GM23248 (cell line): ENCODE data around the gene SEMA5B. TPM values are rescaled to one million over a fixed set of nuclear protein-coding genes. Genes with fewer than 3 reads are reported as not detected.

Source experiments
- DNase-seq: peaks from one replicate; pipeline ENCODE4 v3.0.0-alpha.2; 2015
- H2AFZ ChIP-seq: fragments of 200-600 bp; sonication (generic); 2 replicates; pipeline ENCODE4 v1.6.1; 2016; ENCODE audit warnings: antibody characterized with exemption
- H3F3A ChIP-seq: fragments of 200-600 bp; sonication (generic); 2 replicates; pipeline ENCODE4 v1.6.1; 2016; ENCODE audit warnings: mild to moderate bottlenecking, antibody characterized with exemption, mixed run types; ENCODE audit not compliant: insufficient read depth
- H3K27ac ChIP-seq: fragments of 200-600 bp; sonication (generic); 2 replicates; pipeline ENCODE4 v1.5.1; 2016; ENCODE audit warnings: mild to moderate bottlenecking
- H3K27me3 ChIP-seq: fragments of 200-600 bp; sonication (generic); replicated peaks from 2 replicates; pipeline ENCODE4 v1.6.1; 2016; ENCODE audit warnings: mild to moderate bottlenecking; ENCODE audit not compliant: insufficient read depth
- H3K36me3 ChIP-seq: fragments of 200-600 bp; sonication (generic); 2 replicates; pipeline ENCODE4 v1.6.1; 2016; ENCODE audit warnings: low read depth, mild to moderate bottlenecking
- H3K4me1 ChIP-seq: fragments of 200-600 bp; sonication (generic); 2 replicates; pipeline ENCODE4 v1.6.1; 2016; ENCODE audit warnings: mild to moderate bottlenecking; ENCODE audit not compliant: insufficient read depth
- H3K4me2 ChIP-seq: fragments of 200-600 bp; sonication (generic); one replicate; pipeline ENCODE4 v1.6.1; 2016; ENCODE audit warnings: mild to moderate bottlenecking; ENCODE audit not compliant: unreplicated experiment
- H3K4me3 ChIP-seq: fragments of 200-600 bp; sonication (generic); 2 replicates; pipeline ENCODE4 v1.5.1; 2016; ENCODE audit warnings: mild to moderate bottlenecking
- H3K79me2 ChIP-seq: fragments of 200-600 bp; sonication (generic); 2 replicates; pipeline ENCODE4 v1.6.1; 2016; ENCODE audit warnings: mild to moderate bottlenecking; ENCODE audit not compliant: insufficient read depth
- H3K9ac ChIP-seq: fragments of 200-600 bp; sonication (generic); 2 replicates; pipeline ENCODE4 v1.6.1; 2016; ENCODE audit warnings: mild to moderate bottlenecking
- H3K9me2 ChIP-seq: fragments of 200-600 bp; sonication (generic); 2 replicates; pipeline ENCODE4 v1.6.1; 2016; ENCODE audit warnings: mixed run types, mild to moderate bottlenecking, moderate library complexity; ENCODE audit not compliant: insufficient read depth
- H3K9me3 ChIP-seq: fragments of 200-600 bp; sonication (generic); one replicate; pipeline ENCODE4 v1.6.1; 2017; ENCODE audit warnings: low read depth
- H4K20me1 ChIP-seq: fragments of 200-600 bp; sonication (generic); 2 replicates; pipeline ENCODE4 v1.6.0; 2016; ENCODE audit not compliant: insufficient read depth
- EZH2 ChIP-seq: fragments of 200-600 bp; sonication (generic); IDR thresholded peaks from 2 replicates; pipeline ENCODE4 v1.6.1; 2018; ENCODE audit warnings: antibody characterized with exemption, mild to moderate bottlenecking; ENCODE audit not compliant: insufficient read depth, poor library complexity, severe bottlenecking
- EZH2phosphoT487 ChIP-seq: fragments of 200-600 bp; sonication (generic); IDR thresholded peaks from 2 replicates; pipeline ENCODE4 v1.6.1; 2018; ENCODE audit warnings: antibody characterized with exemption, moderate library complexity, mild to moderate bottlenecking, low read depth; ENCODE audit not compliant: insufficient read depth
- WGBS, 2 experiments: methylation state at CpG; one replicate each; pipeline ENCODE4 v1.1.6; 2015 to 2017; ENCODE audit warnings: low lambda C conversion rate in 2 of 2, low coverage in 1 of 2; ENCODE audit errors: missing lambda C conversion rate in 2 of 2; 5-methylcytosine and 5-hydroxymethylcytosine counted together
- in situ Hi-C: fragments of 300-500 bp; cut with MboI; formaldehyde crosslinking; loops from 2 replicates; pipeline ENCODE4 v1.15.0; 2020
- polyA plus RNA-seq: library from polyadenylated mRNA; unstranded; fragments of >200 nt; fragmentation: Nextera tagmentation; extraction: Ambion mirVana; gene quantifications from 2 replicates; pipeline ENCODE4 v1.2.1, GENCODE V29; 2016
- total RNA-seq: library from RNA; depleted of rRNA; stranded (reverse); fragments of >200 nt; shearing (Covaris generic); gene quantifications from 2 replicates; pipeline ENCODE4 v1.2.3, GENCODE V29; 2014

SEMA5B gene
- total and polyA plus RNA-seq, 2 experiments from 2014 or later = not detected

DNA sequence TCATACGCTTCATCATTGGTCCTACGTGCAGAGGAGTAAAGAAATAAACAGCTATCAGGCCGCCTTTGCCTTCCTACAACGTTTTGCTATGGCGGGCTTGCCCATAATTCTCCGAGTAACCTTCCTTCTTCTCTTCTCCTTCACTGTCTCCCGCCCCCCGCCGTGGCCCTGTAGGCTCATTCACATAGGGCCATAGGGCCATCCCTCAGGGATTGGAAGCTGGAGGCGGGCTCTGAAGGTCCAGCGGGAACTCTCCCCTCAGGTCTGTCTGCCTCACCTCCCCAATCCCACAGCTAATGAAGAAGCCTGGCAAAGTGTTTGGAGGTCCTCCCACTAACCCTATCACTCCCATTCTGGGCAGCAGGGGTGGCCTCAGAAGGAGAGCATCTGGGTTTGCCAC lies 43.6 kb downstream of the SEMA5B start:
- no peak for DNase-seq
- no peak for TF ChIP-seq EZH2
- TF ChIP-seq EZH2phosphoT487 = no peak
- 73 to 76% methylated on average over 11 of the region's 11 CpGs for WGBS, 2 experiments
- Histone ChIP-seq H3K27me3 (peaks cover 69% of the 10 kb centered on the region), H3K36me3 (no peaks in the 10 kb centered on the region), H3K9ac (no peak overlapping the region), H3K4me2 (no peak overlapping the region), H3K79me2 (no peaks in the 10 kb centered on the region), H3K27ac (no peak overlapping the region), H4K20me1 (no peaks in the 10 kb centered on the region), H3K4me3 (no peak overlapping the region), H3K4me1 (no peaks in the 10 kb centered on the region), H3K9me2 (no peaks in the 10 kb centered on the region), H3K9me3 (no peaks in the 10 kb centered on the region), H3F3A (no peaks in the 10 kb centered on the region), H2AFZ (no peak overlapping the region)
- in situ Hi-C loops = no loop called here

DNA sequence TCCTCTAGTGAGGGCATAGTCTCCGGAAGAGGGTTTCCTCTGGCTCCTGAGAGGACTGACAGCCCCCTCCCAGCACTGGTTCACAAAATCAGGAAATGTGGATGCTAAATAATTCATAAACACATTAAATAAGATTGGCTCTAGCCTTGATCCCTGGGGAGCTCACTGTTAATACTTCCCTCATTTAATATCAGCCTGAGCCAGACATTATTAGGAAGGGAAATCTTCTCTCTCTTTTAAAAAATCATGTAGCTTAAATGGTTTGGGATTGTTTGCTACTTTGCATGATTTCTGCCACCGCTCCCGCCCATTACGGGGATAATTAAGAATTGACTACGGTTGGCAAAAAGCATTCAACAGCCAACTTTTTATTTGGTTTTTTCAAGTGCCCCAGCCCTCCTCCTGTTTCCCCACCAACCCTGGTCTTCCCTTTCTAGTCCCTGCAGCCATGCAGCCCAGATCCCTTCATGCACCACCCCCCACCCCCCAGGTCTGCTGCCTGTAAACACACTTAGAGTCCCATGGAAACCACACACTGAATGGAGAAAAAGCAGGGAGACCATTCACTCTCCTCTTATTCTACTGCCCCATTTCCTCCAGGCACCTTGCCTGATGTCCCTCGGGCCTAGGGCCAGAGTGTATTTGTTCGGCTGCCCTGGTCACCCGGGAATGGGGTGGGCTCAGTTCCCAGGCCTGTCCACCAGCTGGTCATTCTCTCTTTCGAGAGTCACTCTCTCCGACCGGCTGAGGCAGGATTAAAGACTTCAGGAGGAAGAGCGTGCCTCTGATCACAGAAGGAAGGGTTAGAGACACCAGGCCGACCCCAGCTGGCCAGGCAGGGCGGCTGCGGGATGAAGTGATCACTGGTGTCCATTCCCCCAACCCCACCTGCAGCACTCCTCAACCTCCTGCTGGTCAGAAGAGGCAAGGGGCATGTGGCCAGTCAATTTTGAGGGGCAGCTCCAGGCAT lies 45.1 kb downstream of the SEMA5B start:
- Histone ChIP-seq H3K79me2 (no peaks in the 10 kb centered on the region), H3K4me1 (no peaks in the 10 kb centered on the region; the same call in 1 of the 2 replicates), H3K4me2 (no peak overlapping the region), H3K9ac (no peak overlapping the region), H3K27ac (no peak overlapping the region), H3K4me3 (no peak overlapping the region), H3K36me3 (no peaks in the 10 kb centered on the region), H3K27me3 (peaks cover 54% of the 10 kb centered on the region), H3K9me3 (no peaks in the 10 kb centered on the region), H3F3A (no peaks in the 10 kb centered on the region), H3K9me2 (no peaks in the 10 kb centered on the region), H4K20me1 (no peaks in the 10 kb centered on the region), H2AFZ (no peak overlapping the region)
- TF ChIP-seq EZH2phosphoT487 (no peak), EZH2 (no peak)
- 66 to 70% methylated on average over 15 of the region's 15 CpGs for WGBS, 2 experiments
- no peak for DNase-seq
- in situ Hi-C loops = no loop called here

DNA sequence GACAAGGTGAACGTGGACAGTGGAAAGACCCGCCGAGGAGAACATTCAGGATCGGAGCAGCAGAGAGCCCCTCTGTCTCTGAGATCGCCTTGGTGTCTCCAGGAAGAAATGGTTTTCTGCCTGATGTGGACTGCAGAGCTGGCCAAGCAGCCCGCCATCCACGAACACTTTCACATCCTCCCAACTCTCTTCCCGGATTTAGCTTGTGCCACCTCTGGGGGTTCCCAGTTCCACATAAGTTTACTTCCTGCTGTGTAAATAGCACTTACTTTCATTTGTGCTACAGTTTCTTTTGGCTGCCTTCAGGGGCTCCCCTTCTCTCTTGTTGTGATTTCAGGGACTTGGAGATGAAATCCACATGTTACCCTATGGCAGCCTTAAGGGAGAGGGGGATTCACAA lies 48.4 kb downstream of the SEMA5B start:
- no peaks in the 10 kb centered on the region for H4K20me1 ChIP-seq
- in situ Hi-C loops = no loop called here
- DNase-seq = no peak

DNA sequence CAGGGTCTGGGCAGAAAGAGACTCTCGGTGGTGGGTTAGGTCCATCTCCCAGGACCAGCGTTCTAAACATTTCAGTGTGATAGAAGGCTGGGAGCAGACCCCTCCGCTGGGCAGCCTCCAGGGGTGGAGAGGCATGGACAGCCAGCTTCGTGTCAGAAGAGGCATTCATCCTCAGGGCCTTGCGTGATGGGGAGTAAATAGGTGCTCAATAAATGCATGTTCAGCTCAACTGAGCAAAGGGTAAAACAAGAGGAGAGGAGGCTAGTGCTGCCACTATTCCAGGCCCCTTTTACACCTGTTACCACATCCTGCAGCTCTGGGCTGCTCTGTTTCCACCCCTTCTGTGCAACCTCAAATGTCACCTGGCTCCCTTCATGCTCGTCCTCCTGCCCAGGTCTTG lies 49.0 kb downstream of the SEMA5B start:
- H3K9ac ChIP-seq = no peak overlapping the region
- WGBS, 2 experiments = 62 to 65% methylated on average over 6 of the region's 6 CpGs
- H2AFZ ChIP-seq = no peak overlapping the region
- DNase-seq = no peak
- no peak overlapping the region for H3K4me2 ChIP-seq
- H3K27me3 ChIP-seq = peaks cover 24% of the 10 kb centered on the region
- peaks cover 19% of the 10 kb centered on the region for H3K4me1 ChIP-seq
- no peaks in the 10 kb centered on the region for H4K20me1 ChIP-seq
- no peak overlapping the region for H3K27ac ChIP-seq
- H3F3A ChIP-seq = no peaks in the 10 kb centered on the region
- H3K9me2 ChIP-seq = no peaks in the 10 kb centered on the region
- in situ Hi-C loops = no loop called here
- no peak overlapping the region for H3K4me3 ChIP-seq
- H3K79me2 ChIP-seq = no peaks in the 10 kb centered on the region
- H3K9me3 ChIP-seq = no peaks in the 10 kb centered on the region
- TF ChIP-seq EZH2 = no peak
- no peaks in the 10 kb centered on the region for H3K36me3 ChIP-seq

More for the DNA sequence above, 48.4 kb downstream of the SEMA5B start:
- Histone ChIP-seq H3K4me3 (no peak overlapping the region), H3K9me3 (no peaks in the 10 kb centered on the region), H2AFZ (no peak overlapping the region), H3K4me2 (no peak overlapping the region), H3K36me3 (no peaks in the 10 kb centered on the region), H3K9me2 (no peaks in the 10 kb centered on the region), H3K79me2 (no peaks in the 10 kb centered on the region), H3F3A (no peaks in the 10 kb centered on the region), H3K9ac (no peak overlapping the region), H3K27ac (no peak overlapping the region), H3K27me3 (peaks cover 23% of the 10 kb centered on the region), H3K4me1 (peaks cover 19% of the 10 kb centered on the region)
- WGBS, 2 experiments = 62 to 80% methylated on average over 8 of the region's 8 CpGs
- TF ChIP-seq EZH2phosphoT487 (no peak), EZH2 (no peak)
